H9 (cell line): Measurements from ENCODE around the gene ADISSP. TPM values are rescaled to one million over a fixed set of nuclear protein-coding genes. Genes with fewer than 3 reads are reported as not detected.

Source experiments
- DNase-seq: peaks from one replicate; pipeline ENCODE4 v3.0.0-alpha.2; 2017
- H2AFZ ChIP-seq: one replicate; pipeline ENCODE4 v1.6.1; 2013; ENCODE audit warnings: mild to moderate bottlenecking, low read length, control low read depth, moderate library complexity
- H2AK5ac ChIP-seq: 2 replicates; pipeline ENCODE4 v1.6.1; 2013; ENCODE audit warnings: low read length, control low read depth, mixed read lengths; ENCODE audit not compliant: insufficient read length
- H2BK120ac ChIP-seq: one replicate; pipeline ENCODE4 v1.6.1; 2013; ENCODE audit warnings: low read depth, mild to moderate bottlenecking, low read length, control low read depth, inconsistent platforms; ENCODE audit not compliant: poor library complexity, severe bottlenecking
- H2BK12ac ChIP-seq: 2 replicates; pipeline ENCODE4 v1.6.1; 2013; ENCODE audit warnings: low read length, control low read depth, mixed read lengths, low read depth; ENCODE audit not compliant: insufficient read length
- H2BK15ac ChIP-seq: 2 replicates; pipeline ENCODE4 v1.6.1; 2013; ENCODE audit warnings: low read depth, low read length, control low read depth
- H2BK20ac ChIP-seq: one replicate; pipeline ENCODE4 v1.6.1; 2013; ENCODE audit warnings: low read depth, mild to moderate bottlenecking, low read length, control low read depth, inconsistent platforms; ENCODE audit not compliant: poor library complexity, severe bottlenecking
- H2BK5ac ChIP-seq: 2 replicates; pipeline ENCODE4 v1.6.1; 2013; ENCODE audit warnings: low read length, control low read depth, mixed read lengths; ENCODE audit not compliant: insufficient read length
- H3K14ac ChIP-seq: 2 replicates; pipeline ENCODE4 v1.6.1; 2013; ENCODE audit warnings: low read length, control low read depth; ENCODE audit not compliant: insufficient read depth
- H3K18ac ChIP-seq: 2 replicates; pipeline ENCODE4 v1.6.1; 2013; ENCODE audit warnings: low read depth, mild to moderate bottlenecking, mixed read lengths, low read length, control low read depth; ENCODE audit not compliant: insufficient read length
- H3K23ac ChIP-seq: 2 replicates; pipeline ENCODE4 v1.6.1; 2013; ENCODE audit warnings: low read length, control low read depth, mixed read lengths, low read depth; ENCODE audit not compliant: insufficient read length
- H3K23me2 ChIP-seq: 2 replicates; pipeline ENCODE4 v1.6.1; 2013; ENCODE audit warnings: low read depth, mild to moderate bottlenecking, mixed read lengths, low read length, control low read depth; ENCODE audit not compliant: insufficient read length, poor library complexity, severe bottlenecking
- H3K27ac ChIP-seq: 2 replicates; pipeline ENCODE4 v1.5.1; 2013; ENCODE audit warnings: low read length, control low read depth, mixed read lengths, low read depth; ENCODE audit not compliant: insufficient read length
- H3K27me3 ChIP-seq: 2 replicates; pipeline ENCODE4 v1.6.1; 2013; ENCODE audit warnings: low read length, control low read depth, inconsistent platforms; ENCODE audit not compliant: insufficient read depth
- H3K4ac ChIP-seq: 2 replicates; pipeline ENCODE4 v1.6.1; 2013; ENCODE audit warnings: low read depth, mild to moderate bottlenecking, control low read depth, inconsistent platforms, low read length, moderate library complexity
- H3K4me1 ChIP-seq: 2 replicates; pipeline ENCODE4 v1.6.1; 2013; ENCODE audit warnings: low read length, control low read depth, inconsistent platforms; ENCODE audit not compliant: insufficient read depth
- H3K4me2 ChIP-seq: 2 replicates; pipeline ENCODE4 v1.6.1; 2013; ENCODE audit warnings: low read length, control low read depth, mixed read lengths; ENCODE audit not compliant: insufficient read length, insufficient read depth
- H3K56ac ChIP-seq: 2 replicates; pipeline ENCODE4 v1.6.1; 2013; ENCODE audit warnings: low read depth, mild to moderate bottlenecking, mixed read lengths, low read length, control low read depth; ENCODE audit not compliant: insufficient read length
- H3K79me1 ChIP-seq: 2 replicates; pipeline ENCODE4 v1.6.1; 2013; ENCODE audit warnings: low read depth, mild to moderate bottlenecking, moderate library complexity, low read length, control low read depth, inconsistent platforms; ENCODE audit not compliant: insufficient read depth, poor library complexity, severe bottlenecking
- H3K79me2 ChIP-seq: 2 replicates; pipeline ENCODE4 v1.6.1; 2013; ENCODE audit warnings: low read length, control low read depth, inconsistent platforms; ENCODE audit not compliant: insufficient read depth
- H3K9ac ChIP-seq: 2 replicates; pipeline ENCODE4 v1.6.1; 2013; ENCODE audit warnings: low read length, control low read depth, mixed read lengths; ENCODE audit not compliant: insufficient read length; ENCODE audit errors: extremely low read depth
- H3K9me3 ChIP-seq: one replicate; pipeline ENCODE4 v1.6.1; 2013; ENCODE audit warnings: low read depth, low read length, inconsistent platforms; ENCODE audit not compliant: control insufficient read depth
- H3T11ph ChIP-seq: one replicate; pipeline ENCODE4 v1.6.1; 2013; ENCODE audit warnings: mild to moderate bottlenecking, low read length, control low read depth, inconsistent platforms
- H4K20me1 ChIP-seq: one replicate; pipeline ENCODE4 v1.6.1; 2013; ENCODE audit not compliant: control insufficient read depth, insufficient read length, insufficient read depth
- H4K5ac ChIP-seq: 2 replicates; pipeline ENCODE4 v1.6.1; 2013; ENCODE audit warnings: low read depth, mild to moderate bottlenecking, mixed read lengths, low read length, control low read depth; ENCODE audit not compliant: insufficient read length
- H4K8ac ChIP-seq: replicated peaks from 2 replicates; pipeline ENCODE4 v1.6.1; 2013; ENCODE audit warnings: low read length, control low read depth, mixed read lengths, low read depth; ENCODE audit not compliant: insufficient read length
- H4K91ac ChIP-seq: 2 replicates; pipeline ENCODE4 v1.6.1; 2013; ENCODE audit warnings: low read depth, mild to moderate bottlenecking, moderate library complexity, mixed read lengths, low read length, control low read depth; ENCODE audit not compliant: insufficient read length
- H3K27ac Mint-ChIP-seq, 3 experiments: 2 replicates in 2 of 3; 3 replicates in 1 of 3; pipeline ENCODE4 v1.8.0; 2020 to 2021; ENCODE audit warnings: mixed read lengths in 3 of 3, mild to moderate bottlenecking in 1 of 3, moderate library complexity in 1 of 3
- H3K27me3 Mint-ChIP-seq: 2 replicates; pipeline ENCODE4 v1.8.0; 2021; ENCODE audit warnings: low read depth, mild to moderate bottlenecking, moderate library complexity, mixed read lengths
- H3K36me3 Mint-ChIP-seq, 3 experiments: 2 replicates in 2 of 3; 3 replicates in 1 of 3; pipeline ENCODE4 v1.8.0; 2020 to 2021; ENCODE audit warnings: low read depth in 3 of 3, mixed read lengths in 3 of 3; ENCODE audit not compliant: insufficient read depth in 1 of 3
- H3K4me1 Mint-ChIP-seq, 2 experiments: 2 replicates each; pipeline ENCODE4 v1.8.0; 2020; ENCODE audit warnings: mixed read lengths in 2 of 2
- H3K4me3 Mint-ChIP-seq, 2 experiments: 2 replicates in 1 of 2; 3 replicates in 1 of 2; pipeline ENCODE4 v1.8.0; 2020 to 2021; ENCODE audit warnings: mild to moderate bottlenecking in 2 of 2, mixed read lengths in 2 of 2, moderate library complexity in 1 of 2
- H3K9me3 Mint-ChIP-seq, 2 experiments: 2 replicates in 1 of 2; 3 replicates in 1 of 2; pipeline ENCODE4 v1.8.0; 2020; ENCODE audit warnings: mild to moderate bottlenecking in 2 of 2, mixed read lengths in 2 of 2, moderate library complexity in 1 of 2
- CTCF ChIP-seq: fragments of 200-600 bp; sonication (generic); conservative IDR thresholded peaks from 3 replicates; pipeline ENCODE4 v1.8.0; 2021; ENCODE audit warnings: antibody characterized with exemption, mild to moderate bottlenecking
- WGBS: extraction: QIAGEN DNeasy Blood & Tissue Kit; methylation state at CpG from one replicate; pipeline ENCODE4 v1.1.7; 2013; ENCODE audit warnings: missing lambda C conversion rate, low lambda C conversion rate, mixed read lengths; ENCODE audit not compliant: insufficient read length; ENCODE audit errors: extremely low coverage; 5-methylcytosine and 5-hydroxymethylcytosine counted together
- total RNA-seq: library from RNA; stranded (reverse); gene quantifications from 2 replicates; pipeline ENCODE4 v1.2.1, GENCODE V29; 2021

Gene ADISSP
- total RNA-seq, 1 experiment from 2014 or later = 80.9 TPM

GRCh38 chr20:3815703-3816315, 48.3 kb upstream of the ADISSP start:
- H3T11ph ChIP-seq = no peak overlapping the region
- no peak overlapping the region for H2BK12ac ChIP-seq
- no peak overlapping the region for H3K9ac ChIP-seq
- no peaks in the 10 kb centered on the region for H4K20me1 ChIP-seq
- no peak overlapping the region for H3K18ac ChIP-seq
- no peaks in the 10 kb centered on the region for H3K23me2 ChIP-seq
- no peak overlapping the region for H3K27ac ChIP-seq
- Mint-ChIP-seq H3K4me3 (no peak overlapping the region), H3K36me3 (no peaks in the 10 kb centered on the region; a peak in 1 of 7 replicates), H3K4me1 (peaks cover 19 to 29% of the 10 kb centered on the region in 2 experiments), H3K27ac (no peak overlapping the region), H3K9me3 (no peaks in the 10 kb centered on the region), H3K27me3 (peaks cover 4% of the 10 kb centered on the region)
- no peak overlapping the region for H3K56ac ChIP-seq
- no CpG with 5 or more reads among the region's 9 CpGs for WGBS
- H2BK20ac ChIP-seq = no peak overlapping the region
- no peak overlapping the region for H2AFZ ChIP-seq
- H3K4ac ChIP-seq = no peak overlapping the region
- no peak for TF ChIP-seq CTCF
- H2BK120ac ChIP-seq = no peak overlapping the region
- no peak overlapping the region for H3K23ac ChIP-seq
- H3K9me3 ChIP-seq = no peaks in the 10 kb centered on the region
- H2AK5ac ChIP-seq = no peak overlapping the region
- H4K91ac ChIP-seq = no peak overlapping the region
- no peak overlapping the region for H3K14ac ChIP-seq
- no peak overlapping the region for H3K4me2 ChIP-seq
- H3K79me1 ChIP-seq = no peaks in the 10 kb centered on the region
- no peak overlapping the region for H2BK5ac ChIP-seq
- no peak overlapping the region for H4K8ac ChIP-seq
- DNase-seq = no peak
- H3K4me1 ChIP-seq = no peaks in the 10 kb centered on the region; the same call in 1 of the 2 replicates
- no peaks in the 10 kb centered on the region for H3K27me3 ChIP-seq
- no peaks in the 10 kb centered on the region for H3K79me2 ChIP-seq
- H2BK15ac ChIP-seq = no peak overlapping the region
- no peak overlapping the region for H4K5ac ChIP-seq
